H1 (cell line): ENCODE measurements around the gene CDK19. TPM values are rescaled to one million over a fixed set of nuclear protein-coding genes. Genes with fewer than 3 reads are reported as not detected.

Experiments used
- CTCF ChIA-PET: fragments of 300-600 bp; sonication (Branson Sonifier 250); formaldehyde crosslinking; loops from one replicate; lab custom pipeline; 2021; ENCODE audit not compliant: partially characterized antibody; lab: Charles Lee
- POLR2A ChIA-PET: fragments of 300-600 bp; sonication (Branson Sonifier 250); formaldehyde crosslinking; loops from one replicate; lab custom pipeline; 2021; ENCODE audit warnings: inconsistent platforms; ENCODE audit not compliant: partially characterized antibody; lab: Charles Lee
- DNase-seq, 2 experiments: peaks; one replicate each; pipeline versions ENCODE4 v3.0.0 to v3.0.0-alpha.2; 2010 to 2022; ENCODE audit warnings: low spot score in 2 of 2, low read depth in 1 of 2, mixed read lengths in 1 of 2
- FAIRE-seq: peaks from 2 replicates; lab custom pipeline; 2011; peaks lifted over from hg19 to GRCh38; lab: Jason Lieb, UNC
- H2AFZ ChIP-seq: 2 replicates; pipeline ENCODE4 v1.8.1; 2012; ENCODE audit warnings: low read length, inconsistent platforms
- H2AK5ac ChIP-seq: 2 replicates; pipeline ENCODE4 v1.6.1; 2013; ENCODE audit warnings: low read depth, low read length
- H2BK120ac ChIP-seq: replicated peaks from 2 replicates; pipeline ENCODE3; 2013; ENCODE audit warnings: low read depth, low read length, inconsistent platforms
- H2BK12ac ChIP-seq: 2 replicates; pipeline ENCODE4 v1.6.1; 2013; ENCODE audit warnings: low read depth, low read length
- H2BK15ac ChIP-seq: 2 replicates; pipeline ENCODE4 v1.6.1; 2013; ENCODE audit warnings: low read length
- H2BK20ac ChIP-seq: 2 replicates; pipeline ENCODE4 v1.6.1; 2013; ENCODE audit warnings: low read length
- H2BK5ac ChIP-seq: 2 replicates; pipeline ENCODE4 v1.6.1; 2013; ENCODE audit warnings: low read depth, low read length
- H3K14ac ChIP-seq: 2 replicates; pipeline ENCODE4 v1.6.1; 2013; ENCODE audit warnings: inconsistent platforms; ENCODE audit not compliant: insufficient read length
- H3K18ac ChIP-seq: 2 replicates; pipeline ENCODE4 v1.6.1; 2013; ENCODE audit warnings: low read length; ENCODE audit errors: extremely low read depth
- H3K23ac ChIP-seq: 2 replicates; pipeline ENCODE4 v1.6.1; 2013; ENCODE audit warnings: inconsistent platforms; ENCODE audit not compliant: insufficient read length
- H3K23me2 ChIP-seq: 2 replicates; pipeline ENCODE4 v1.6.1; 2013; ENCODE audit warnings: low read depth, low read length
- H3K27ac ChIP-seq: 2 replicates; pipeline ENCODE4 v1.6.1; 2011; ENCODE audit warnings: low read depth, low read length, inconsistent platforms
- H3K27me3 ChIP-seq, 4 experiments: replicated peaks in 1 of 4; 1 replicate in 1 of 4; 2 replicates in 3 of 4; pipeline versions ENCODE4 v1.6.1 to v1.8.1; 2011 to 2013; ENCODE audit warnings: low read length in 3 of 4, mild to moderate bottlenecking in 3 of 4, inconsistent platforms in 2 of 4, mixed read lengths in 2 of 4, moderate library complexity in 1 of 4; ENCODE audit not compliant: control insufficient read depth in 3 of 4, insufficient read depth in 3 of 4; ENCODE audit errors: extremely low read depth in 1 of 4
- H3K36me3 ChIP-seq, 4 experiments: 2 replicates each; pipeline versions ENCODE4 v1.6.1 to v1.8.1; 2011 to 2013; ENCODE audit warnings: mild to moderate bottlenecking in 4 of 4, low read length in 3 of 4, moderate library complexity in 2 of 4, control low read depth in 1 of 4, inconsistent platforms in 1 of 4; ENCODE audit not compliant: insufficient read depth in 4 of 4, control insufficient read depth in 2 of 4
- H3K4ac ChIP-seq: replicated peaks from 2 replicates; pipeline ENCODE3; 2013; ENCODE audit warnings: low read length, low read depth, mixed read lengths, inconsistent platforms; ENCODE audit not compliant: insufficient read length
- H3K4me1 ChIP-seq, 4 experiments: replicated peaks in 1 of 4; 1 replicate in 1 of 4; 2 replicates in 3 of 4; pipeline versions ENCODE4 v1.6.1 to v1.8.1; 2011 to 2013; ENCODE audit warnings: low read length in 3 of 4, inconsistent platforms in 2 of 4, mixed read lengths in 1 of 4; ENCODE audit not compliant: insufficient read depth in 4 of 4, control insufficient read depth in 3 of 4
- H3K4me2 ChIP-seq, 2 experiments: 2 replicates each; pipeline versions ENCODE4 v1.6.1 to v1.8.1; 2011 to 2013; ENCODE audit warnings: low read depth in 2 of 2, low read length in 2 of 2, control low read depth in 1 of 2, inconsistent platforms in 1 of 2, mild to moderate bottlenecking in 1 of 2; ENCODE audit not compliant: insufficient read depth in 1 of 2
- H3K4me3 ChIP-seq, 4 experiments: fragments of 200-600, 300-600 bp in 1 of 4; sonication (generic), shearing (Covaris generic), sonication (Bioruptor Twin) in 1 of 4; 2 replicates each; pipeline versions ENCODE4 v1.5.1 to v1.8.1; 2011 to 2016; ENCODE audit warnings: low read length in 4 of 4, low read depth in 3 of 4, control low read depth in 2 of 4, inconsistent platforms in 2 of 4, mild to moderate bottlenecking in 2 of 4, mixed read lengths in 1 of 4, moderate library complexity in 1 of 4; ENCODE audit not compliant: insufficient read depth in 2 of 4; ENCODE audit errors: extremely low read depth in 1 of 4
- H3K56ac ChIP-seq: replicated peaks from 2 replicates; pipeline ENCODE3; 2013; ENCODE audit warnings: low read depth, mild to moderate bottlenecking, mixed read lengths, low read length, inconsistent platforms; ENCODE audit not compliant: insufficient read length
- H3K79me1 ChIP-seq: 2 replicates; pipeline ENCODE4 v1.6.1; 2013; ENCODE audit warnings: low read depth, low read length, control low read depth
- H3K79me2 ChIP-seq, 2 experiments: 2 replicates each; pipeline versions ENCODE4 v1.6.1 to v1.8.1; 2012 to 2013; ENCODE audit warnings: low read length in 2 of 2, mild to moderate bottlenecking in 2 of 2, inconsistent platforms in 1 of 2; ENCODE audit not compliant: insufficient read depth in 2 of 2, control insufficient read depth in 1 of 2
- H3K9ac ChIP-seq, 4 experiments: replicated peaks in 1 of 4; 1 replicate in 1 of 4; 2 replicates in 3 of 4; pipeline versions ENCODE4 v1.6.1 to v1.8.1; 2011 to 2013; ENCODE audit warnings: low read depth in 3 of 4, low read length in 3 of 4, control low read depth in 2 of 4, mild to moderate bottlenecking in 2 of 4, moderate library complexity in 2 of 4, inconsistent platforms in 1 of 4; ENCODE audit errors: extremely low read depth in 1 of 4
- H3K9me3 ChIP-seq, 2 experiments: 2 replicates each; pipeline versions ENCODE4 v1.6.1 to v1.8.1; 2012 to 2013; ENCODE audit warnings: mild to moderate bottlenecking in 2 of 2, moderate library complexity in 2 of 2, control low read depth in 1 of 2, inconsistent platforms in 1 of 2, low read depth in 1 of 2, low read length in 1 of 2, mixed read lengths in 1 of 2; ENCODE audit not compliant: insufficient read depth in 2 of 2
- H4K20me1 ChIP-seq, 2 experiments: replicated peaks in 1 of 2; 2 replicates each; pipeline versions ENCODE3 to v1.8.1; 2011 to 2013; ENCODE audit warnings: inconsistent platforms in 2 of 2, low read length in 2 of 2, mild to moderate bottlenecking in 1 of 2; ENCODE audit not compliant: insufficient read depth in 2 of 2, control insufficient read depth in 1 of 2
- H4K5ac ChIP-seq: 2 replicates; pipeline ENCODE4 v1.6.1; 2013; ENCODE audit warnings: low read length, low read depth, mixed read lengths, inconsistent platforms; ENCODE audit not compliant: insufficient read length
- H4K8ac ChIP-seq: 2 replicates; pipeline ENCODE4 v1.8.0; 2013; ENCODE audit warnings: mild to moderate bottlenecking, moderate library complexity, low read length, inconsistent platforms; ENCODE audit not compliant: insufficient read depth; ENCODE audit errors: extremely low read depth
- H4K91ac ChIP-seq: replicated peaks from 2 replicates; pipeline ENCODE3; 2013; ENCODE audit warnings: low read length, mixed read lengths, inconsistent platforms; ENCODE audit not compliant: insufficient read length
- ASH2L ChIP-seq: fragments of 200-600, 300-600 bp; sonication (generic); IDR thresholded peaks from one replicate; pipeline ENCODE4 v1.7.1; 2017; ENCODE audit warnings: low read length
- PHF8 ChIP-seq: fragments of 200-600 bp; sonication (generic); conservative IDR thresholded peaks from 2 replicates; pipeline ENCODE4 v1.7.1; 2012; ENCODE audit warnings: low read depth, mild to moderate bottlenecking, inconsistent platforms, low read length, moderate library complexity
- RAD21 ChIP-seq, 2 experiments: IDR thresholded peaks in 1 of 2; conservative IDR thresholded peaks in 1 of 2; 2 replicates each; pipeline ENCODE4 v1.6.1; 2011; ENCODE audit warnings: low read depth in 2 of 2, low read length in 2 of 2, improper control_type of control experiment in 1 of 2, inconsistent platforms in 1 of 2, mild to moderate bottlenecking in 1 of 2, moderate library complexity in 1 of 2
- SIRT6 ChIP-seq: IDR thresholded peaks from one replicate; pipeline ENCODE4 v1.7.1; 2012; ENCODE audit warnings: low read length, inconsistent platforms
- WGBS, 2 experiments: shearing (Covaris generic) in 1 of 2; methylation state at CpG; one replicate each; pipeline versions ENCODE4 v1.1.6 to v1.1.7; 2013 to 2015; ENCODE audit warnings: low lambda C conversion rate in 2 of 2, mixed read lengths in 2 of 2, inconsistent platforms in 1 of 2, low coverage in 1 of 2, missing lambda C conversion rate in 1 of 2; ENCODE audit not compliant: insufficient replicate concordance in 2 of 2, insufficient coverage in 1 of 2, insufficient read length in 1 of 2; ENCODE audit errors: extremely low coverage in 1 of 2, missing lambda C conversion rate in 1 of 2; 5-methylcytosine and 5-hydroxymethylcytosine counted together
- polyA plus RNA-seq, 7 experiments: library from polyadenylated mRNA; depleted of rRNA in 3 of 7; stranded (reverse) in 5 of 7; unstranded in 2 of 7; fragments of >200 nt in 5 of 7; fragments of 200-250 nt in 2 of 7; gene quantifications; 1 replicate in 5 of 7; 2 replicates in 1 of 7; 4 replicates in 1 of 7; pipeline versions ENCODE4 v1.2.1 to v1.2.3, GENCODE V29; 2011 to 2013; ENCODE audit warnings: missing spikeins in 2 of 7, mixed read lengths in 2 of 7
- total RNA-seq: library from RNA; stranded (reverse); fragmentation: NEBNext Ultra II Directional; extraction: Animal tissue kit (Norgen Biotek cat#: 25700); gene quantifications from 2 replicates; pipeline ENCODE4 v1.2.1, GENCODE V29; 2021

The CDK19 gene
- total and polyA plus RNA-seq, 2 of the 8 experiments (the other 6 are each of a cell fraction or from before 2014, with no cell fraction given) = 4.9 to 12.6 TPM

DNA sequence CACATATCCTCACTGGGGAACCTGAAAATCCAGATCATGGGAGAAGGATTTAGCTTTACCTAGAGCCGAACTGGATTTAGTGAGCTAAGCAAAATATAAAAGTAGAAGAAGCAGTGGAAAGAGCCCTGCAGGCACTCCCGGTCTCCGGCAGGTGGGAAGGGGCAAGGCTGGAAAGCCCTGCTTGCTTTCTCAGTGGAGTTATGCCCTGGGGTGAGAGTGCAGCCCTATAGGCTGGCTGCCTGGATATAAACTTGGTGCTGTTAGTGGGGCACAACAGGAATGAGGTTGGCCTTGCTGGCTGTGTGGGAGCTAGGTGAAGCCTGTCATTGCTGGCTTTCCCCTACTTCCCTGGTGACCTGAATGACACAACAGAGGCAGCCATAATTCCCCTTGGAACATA lies 122.0 kb downstream of the CDK19 start:
- FAIRE-seq (no peak), DNase-seq (no peak)
- Histone ChIP-seq H3K27me3 (no peaks in the 10 kb centered on the region), H2AK5ac (no peak overlapping the region), H2BK15ac (no peak overlapping the region), H3K4me1 (peaks cover 0 to 13% (median 5%) of the 10 kb centered on the region in 4 experiments; a peak in 4 of 7 replicates), H3K79me2 (peaks cover 0 to 2% of the 10 kb centered on the region in 2 experiments; a peak in 1 of 4 replicates), H4K20me1 (peaks cover 0 to 1% of the 10 kb centered on the region in 2 experiments), H3K23ac (no peak overlapping the region), H2BK12ac (no peak overlapping the region), H3K36me3 (no peaks in the 10 kb centered on the region), H4K8ac (no peak overlapping the region), H3K4ac (no peak overlapping the region), H4K5ac (no peak overlapping the region), H3K4me2 (no peak overlapping the region), H3K23me2 (0 out of 2 replicates have a peak, but pooled peaks cover under 1% of the 10 kb centered on the region), H2BK20ac (no peak overlapping the region), H3K9ac (no peak overlapping the region), H2AFZ (no peak overlapping the region), H3K14ac (no peak overlapping the region), H3K4me3 (no peak overlapping the region), H2BK5ac (0 out of 2 replicates have a peak overlapping the region, but pooled peaks have one; percentile 39), H2BK120ac (no peak overlapping the region), H3K9me3 (no peaks in the 10 kb centered on the region), H4K91ac (no peak overlapping the region), H3K18ac (no peak overlapping the region), H3K56ac (no peak overlapping the region), H3K27ac (no peak overlapping the region), H3K79me1 (peaks cover 2% of the 10 kb centered on the region; the same call in 1 of the 2 replicates)
- ChIA-PET CTCF (interaction anchor here (0.9 to 1.4 kb wide), 3 partner anchors 11 to 278 kb away, joined by 3 to 6 read pairs (median 3); no protein-coding TSS in a partner anchor), POLR2A (interaction anchor here (0.9 kb wide), 1 partner anchor 181 kb away, joined by 3 read pairs; the partner anchor contains the start of gene AMD1)
- no peak for TF ChIP-seq SIRT6
- TF ChIP-seq PHF8 = no peak
- no peak for TF ChIP-seq ASH2L
- TF ChIP-seq RAD21 (IDR thresholded peaks at IDR 0.05 in 1 of 2, conservative IDR thresholded peaks at IDR 0.05 in 1 of 2; ENCODE audit: low read depth in 2 of 2, low read length in 2 of 2) = no peak
- 96% methylated on average over 3 of the region's 3 CpGs; no CpG with 5 or more reads in 1 of the 2 experiments for WGBS, 2 experiments
